HG02588 (cell line): ENCODE results near the gene IL17C.

Experiments used
- ATAC-seq: cut with Tn5 transposase; IDR thresholded peaks from one replicate; pipeline ENCODE4 v1.9.1; 2021; ENCODE audit warnings: mild to moderate bottlenecking, moderate library complexity; ENCODE audit not compliant: unreplicated experiment

The IL17C gene

DNA sequence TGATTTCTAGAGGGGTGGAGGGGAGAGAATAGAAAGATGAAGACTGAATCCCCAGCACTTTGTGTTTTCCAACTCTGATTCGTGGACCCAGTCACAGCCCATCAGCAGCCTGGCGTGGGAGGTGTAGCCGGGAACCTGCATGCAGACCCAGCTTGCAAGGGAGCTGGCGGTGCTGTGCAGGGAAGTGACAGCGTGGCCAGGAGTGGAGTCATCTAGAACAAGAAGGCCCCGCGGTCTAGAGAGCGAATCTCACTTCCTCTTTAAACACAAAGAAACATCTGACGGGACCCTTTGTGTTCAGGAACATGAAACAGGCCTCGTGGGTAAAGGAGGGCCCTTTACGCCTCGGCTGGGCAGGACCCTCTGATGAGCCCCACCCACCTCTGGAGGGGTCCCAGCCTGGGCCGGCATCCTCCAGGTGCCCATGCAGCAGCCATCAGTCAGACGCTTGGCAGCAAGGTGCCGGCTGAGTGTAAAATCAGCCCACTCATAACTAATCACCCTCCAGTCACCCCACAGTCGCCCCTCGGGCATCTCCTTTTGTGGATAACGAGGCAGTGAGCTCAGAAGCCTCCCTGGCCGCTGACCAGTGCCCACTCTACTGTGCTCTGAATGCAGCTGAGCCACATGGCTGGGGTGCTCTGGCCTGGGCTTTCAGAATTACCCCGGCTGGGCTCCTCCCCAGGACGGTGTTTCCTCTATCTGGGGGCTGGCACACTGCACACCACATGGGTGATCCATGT lies 43.5 kb downstream of the IL17C start:
- ATAC-seq = peak; percentile 51

- no peak for ATAC-seq
Measured at GRCh38 chr16:88684569-88685155, 46.3 kb downstream of the IL17C start.

- no peak for ATAC-seq
Measured at GRCh38 chr16:88685156-88686061, 47.0 kb downstream of the IL17C start.

GRCh38 chr16:88686062-88686438 lies 47.7 kb downstream of the IL17C start:
- ATAC-seq = peak; percentile 12

- ATAC-seq = peak; percentile 64
Measured at GRCh38 chr16:88686439-88687253, 48.3 kb downstream of the IL17C start, which contains the start of gene SNAI3. SNAI3 (minus strand) TSS chr16:88686507; CDS start chr16:88686406, 101 bp downstream.

GRCh38 chr16:88687254-88687576 lies 48.8 kb downstream of the IL17C start:
- ATAC-seq = no peak

DNA sequence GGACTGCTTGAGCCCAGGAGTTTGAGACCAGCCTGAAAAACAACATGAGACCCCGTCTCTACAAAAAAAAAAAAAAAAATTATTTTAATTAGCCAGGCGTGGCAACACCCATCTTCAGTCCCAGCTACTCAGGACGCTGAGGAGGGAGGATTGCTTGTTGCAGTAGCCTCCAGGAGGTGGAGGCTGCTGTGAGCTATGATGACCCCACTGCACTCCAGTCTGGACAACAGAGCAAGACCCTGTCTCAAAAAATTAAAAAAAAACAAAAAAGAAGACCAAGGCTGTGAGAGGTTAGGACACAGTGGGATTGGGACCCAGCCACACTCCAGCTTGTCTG lies 49.3 kb downstream of the IL17C start:
- no peak for ATAC-seq

- ATAC-seq = no peak
Measured at GRCh38 chr16:88688013-88688778, 49.8 kb downstream of the IL17C start.
